Measurements from ENCODE around the gene UST.

Gene UST

GRCh38 chr6:148765898-148766808 lies 19.3 kb downstream of the UST start:
- in situ Hi-C loops (cut with MboI; ENCODE audit: low sequenced_read_pairs, unreplicated experiment), result loop anchor here (10.0 kb wide), 1 partner anchor 179 kb away; no protein-coding TSS in a partner anchor
- no peak for TF ChIP-seq CTCF (IDR thresholded peaks at IDR 0.05; ENCODE audit: borderline replicate concordance, control extremely low read depth, extremely low read depth, insufficient read depth, missing control alignments)
- DNase-seq (ENCODE audit: low spot score), result no peak

GRCh38 chr6:148768646-148769270 lies 21.9 kb downstream of the UST start:
- in situ Hi-C loops (cut with MboI; ENCODE audit: low sequenced_read_pairs, unreplicated experiment), result loop anchor here (10.0 kb wide), 1 partner anchor 176 kb away; no protein-coding TSS in a partner anchor
- TF ChIP-seq CTCF (IDR thresholded peaks at IDR 0.05; ENCODE audit: borderline replicate concordance, control extremely low read depth, extremely low read depth, insufficient read depth, missing control alignments), result no peak
- DNase-seq (ENCODE audit: low spot score), result no peak

GRCh38 chr6:148769304-148769968 lies 22.6 kb downstream of the UST start:
- in situ Hi-C loops (cut with MboI; ENCODE audit: low sequenced_read_pairs, unreplicated experiment), result loop anchor here (10.0 kb wide), 1 partner anchor 175 kb away; no protein-coding TSS in a partner anchor
- TF ChIP-seq CTCF (IDR thresholded peaks at IDR 0.05; ENCODE audit: borderline replicate concordance, control extremely low read depth, extremely low read depth, insufficient read depth, missing control alignments), result no peak
- no peak for DNase-seq (ENCODE audit: low spot score)

GRCh38 chr6:148770408-148771211 lies 23.8 kb downstream of the UST start:
- in situ Hi-C loops (cut with MboI; ENCODE audit: low sequenced_read_pairs, unreplicated experiment), result no loop called here
- no peak for DNase-seq (ENCODE audit: low spot score)
- TF ChIP-seq CTCF (IDR thresholded peaks at IDR 0.05; ENCODE audit: borderline replicate concordance, control extremely low read depth, extremely low read depth, insufficient read depth, missing control alignments), result no peak

- in situ Hi-C loops (cut with MboI; ENCODE audit: low sequenced_read_pairs, unreplicated experiment), result no loop called here
- no peak for TF ChIP-seq CTCF (IDR thresholded peaks at IDR 0.05; ENCODE audit: borderline replicate concordance, control extremely low read depth, extremely low read depth, insufficient read depth, missing control alignments)
Measured at GRCh38 chr6:148771212-148771601, 24.4 kb downstream of the UST start.

More at GRCh38 chr6:148771212-148771601, 24.4 kb downstream of the UST start:
- no peak for DNase-seq (ENCODE audit: low spot score)
